HG03558 (cell line): ENCODE measurements around the gene PANX2.
"Not testable (repeated sequence)": the region's sequence is repeated elsewhere in the genome, so short reads cannot be mapped to it uniquely, and the experiment has no call there.

Source experiments
- ATAC-seq: cut with Tn5 transposase; IDR thresholded peaks from one replicate; pipeline ENCODE4 v1.9.1; 2021; ENCODE audit warnings: moderate number of reproducible peaks; ENCODE audit not compliant: unreplicated experiment; ENCODE audit errors: extremely low read depth

The PANX2 gene

GRCh38 chr22:50147258-50148165 lies 23.0 kb upstream of the PANX2 start:
- ATAC-seq, result not testable (repeated sequence)

GRCh38 chr22:50148166-50148500 lies 22.4 kb upstream of the PANX2 start:
- no peak for ATAC-seq

- ATAC-seq, result no peak
Observed at GRCh38 chr22:50148991-50149721, 21.4 kb upstream of the PANX2 start.

- no peak for ATAC-seq
Observed at GRCh38 chr22:50150161-50151129, 20.1 kb upstream of the PANX2 start.

- no peak for ATAC-seq
Observed at GRCh38 chr22:50151571-50152537, 18.7 kb upstream of the PANX2 start.

GRCh38 chr22:50153056-50153755 lies 17.3 kb upstream of the PANX2 start:
- no peak for ATAC-seq

- ATAC-seq, result no peak
Observed at GRCh38 chr22:50153756-50154140, 16.8 kb upstream of the PANX2 start.

GRCh38 chr22:50157709-50158375 lies 12.7 kb upstream of the PANX2 start:
- ATAC-seq, result no peak

GRCh38 chr22:50160947-50161346 lies 9.6 kb upstream of the PANX2 start:
- ATAC-seq, result no peak

- no peak for ATAC-seq
Observed at GRCh38 chr22:50161508-50162390, 8.8 kb upstream of the PANX2 start.

- no peak for ATAC-seq
Observed at GRCh38 chr22:50162391-50162956, 8.1 kb upstream of the PANX2 start.

GRCh38 chr22:50165436-50166123 lies 5.0 kb upstream of the PANX2 start:
- no peak for ATAC-seq

GRCh38 chr22:50167689-50168489 lies 2.6 kb upstream of the PANX2 start:
- ATAC-seq, result no peak

GRCh38 chr22:50168490-50169180 lies 1.9 kb upstream of the PANX2 start:
- not testable (repeated sequence) for ATAC-seq

- no peak for ATAC-seq
Observed at GRCh38 chr22:50169181-50169759, 1.3 kb upstream of the PANX2 start.
